Posterior cingulate gyrus (tissue), 11 donors: ENCODE data around the gene LRRC15.

ENCODE experiments used
- DNase-seq, 10 donors: peaks; one replicate each; pipeline versions ENCODE4 v3.0.0 to v3.0.0-alpha.2; 2020 to 2021; ENCODE audit warnings: mixed read lengths in 3 of 10
- intact Hi-C: fragments of 100-400 bp; cut with DNase I; formaldehyde crosslinking; loops from one replicate; pipeline ENCODE4 v1.15.1; 2023

The LRRC15 gene

DNA sequence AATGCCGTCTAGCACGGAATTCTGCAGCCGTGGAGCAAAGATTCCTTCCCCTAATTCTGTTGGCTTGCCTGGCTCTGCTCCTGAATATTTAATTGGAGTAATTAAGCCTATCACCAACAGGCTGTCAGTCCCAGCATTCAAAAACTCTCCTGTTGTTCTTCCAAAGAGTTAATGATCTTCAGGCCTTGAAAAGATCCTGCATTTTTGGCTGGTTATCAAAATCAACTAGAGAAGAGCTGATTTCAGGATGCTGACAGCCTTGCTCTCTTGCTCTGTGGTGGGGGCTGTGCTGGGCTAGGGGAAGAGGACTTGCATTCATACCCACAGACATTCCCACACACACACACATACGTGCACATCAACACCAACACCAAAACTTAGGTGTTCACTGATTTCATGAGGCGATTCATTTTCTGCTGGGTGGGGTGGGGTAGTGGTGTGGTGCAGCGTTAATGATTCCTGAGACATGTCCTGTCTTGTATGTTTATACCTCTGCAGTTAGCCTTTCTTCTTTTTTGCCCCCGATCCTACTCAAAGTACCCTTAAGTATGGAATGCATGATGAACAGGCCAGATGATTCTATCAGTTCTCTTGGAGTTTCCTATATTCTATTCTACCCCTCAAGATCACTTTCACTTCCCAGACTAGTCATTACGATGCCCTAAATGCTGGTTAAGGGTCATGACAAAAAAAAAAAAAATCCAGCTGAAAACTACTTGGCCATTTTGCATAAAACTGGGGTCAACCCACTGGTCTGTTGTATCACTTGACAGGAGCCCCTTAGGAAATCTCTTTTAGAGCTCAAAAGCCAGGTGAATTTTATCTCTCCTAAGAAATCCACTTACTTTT lies 60.7 kb downstream of the LRRC15 start:
- intact Hi-C loops, result no loop called here
- no peak for DNase-seq

DNA sequence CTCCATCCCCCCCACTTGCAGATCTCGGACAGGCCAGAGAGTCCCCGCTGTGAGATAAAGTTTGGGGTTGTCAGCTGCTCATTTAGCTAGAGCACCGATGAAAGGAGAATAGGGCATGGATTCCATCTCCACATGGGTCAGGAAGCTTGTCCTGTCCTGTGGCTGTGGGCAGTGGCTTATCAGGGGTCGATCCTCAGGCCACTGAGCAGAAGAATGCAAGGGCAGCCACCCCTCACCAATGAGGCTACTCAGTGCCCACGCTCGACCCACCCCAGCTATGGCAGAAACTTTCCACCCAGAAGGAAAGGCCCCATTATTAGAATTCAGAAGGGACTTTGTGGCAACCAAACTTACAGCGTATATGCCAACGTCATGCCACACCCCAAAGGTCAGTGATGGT lies 61.7 kb downstream of the LRRC15 start:
- intact Hi-C loops, result no loop called here
- DNase-seq, result peak in 1 of 10 donors; percentile 35

DNA sequence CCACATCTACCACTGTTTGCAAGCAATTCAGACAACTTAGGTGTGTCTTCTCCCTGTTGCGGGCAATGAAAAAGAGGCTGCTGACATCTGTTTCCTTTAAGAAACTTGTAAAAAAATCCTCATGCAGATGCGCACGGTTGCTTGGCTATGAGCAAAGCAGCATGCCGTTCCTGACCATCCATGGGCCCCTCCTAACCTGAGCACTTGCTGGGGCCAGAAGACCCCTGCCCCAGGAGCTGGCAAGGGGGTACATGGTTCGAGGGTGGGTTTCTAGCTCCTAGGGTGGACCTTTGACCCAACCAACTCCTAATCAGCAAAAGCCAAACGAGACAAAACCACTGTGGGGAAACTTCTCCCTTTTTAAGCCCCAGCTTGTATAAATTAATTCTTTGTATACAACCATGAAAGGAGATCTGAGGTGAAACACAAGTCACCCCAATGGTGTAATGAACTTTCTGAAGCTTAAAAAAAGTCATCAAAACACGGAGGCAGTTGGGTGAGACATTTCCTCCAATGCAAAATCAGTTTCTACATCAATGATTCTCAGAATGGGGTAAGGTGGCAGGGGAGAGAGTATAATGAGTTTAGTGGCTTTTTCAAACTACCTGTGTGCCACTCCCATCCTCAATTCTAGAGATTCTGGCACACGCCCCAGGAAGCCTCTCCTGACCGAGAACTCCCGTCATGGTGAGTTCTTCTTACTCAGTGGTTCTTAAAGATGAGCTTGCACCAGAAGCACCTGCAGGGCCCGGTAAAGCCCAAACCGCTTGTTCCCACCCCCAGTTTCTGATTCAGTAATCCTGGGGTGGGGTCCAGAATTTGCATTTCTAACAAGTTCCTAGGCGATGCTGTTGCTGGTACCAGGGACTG lies 62.5 kb downstream of the LRRC15 start:
- intact Hi-C loops, result no loop called here
- DNase-seq, result peak in 1 of 10 donors; percentile 12

DNA sequence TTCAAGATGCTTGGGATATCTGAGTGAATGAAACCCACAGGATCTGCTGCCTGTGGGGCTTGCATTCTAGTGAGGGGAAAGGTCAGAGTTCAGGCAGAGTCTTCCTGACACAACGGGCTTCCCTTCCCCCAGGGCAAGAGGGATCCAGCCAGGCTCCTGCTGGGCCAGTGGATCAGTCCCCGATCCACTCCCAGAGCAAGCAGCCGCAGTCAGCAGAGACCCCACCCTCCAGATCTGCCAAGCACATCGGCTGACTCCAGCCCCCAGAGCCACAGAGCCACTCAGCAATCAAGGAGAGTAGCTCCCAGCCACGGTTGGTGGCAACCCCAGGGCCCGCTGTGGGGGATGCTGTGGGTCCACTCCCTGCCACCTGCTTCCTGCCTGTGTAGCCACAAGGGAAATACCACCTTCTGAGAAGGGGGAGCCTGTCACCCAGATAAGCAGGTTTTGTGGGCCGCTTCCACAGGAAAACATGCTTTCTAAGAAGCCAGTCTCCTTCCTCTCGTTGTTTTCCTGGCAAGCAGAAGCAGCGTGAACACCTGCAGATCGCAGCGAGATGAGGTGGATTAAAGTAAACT lies 63.3 kb downstream of the LRRC15 start:
- DNase-seq, result peak in 1 of 10 donors; percentile 65
- intact Hi-C loops, result no loop called here

DNA sequence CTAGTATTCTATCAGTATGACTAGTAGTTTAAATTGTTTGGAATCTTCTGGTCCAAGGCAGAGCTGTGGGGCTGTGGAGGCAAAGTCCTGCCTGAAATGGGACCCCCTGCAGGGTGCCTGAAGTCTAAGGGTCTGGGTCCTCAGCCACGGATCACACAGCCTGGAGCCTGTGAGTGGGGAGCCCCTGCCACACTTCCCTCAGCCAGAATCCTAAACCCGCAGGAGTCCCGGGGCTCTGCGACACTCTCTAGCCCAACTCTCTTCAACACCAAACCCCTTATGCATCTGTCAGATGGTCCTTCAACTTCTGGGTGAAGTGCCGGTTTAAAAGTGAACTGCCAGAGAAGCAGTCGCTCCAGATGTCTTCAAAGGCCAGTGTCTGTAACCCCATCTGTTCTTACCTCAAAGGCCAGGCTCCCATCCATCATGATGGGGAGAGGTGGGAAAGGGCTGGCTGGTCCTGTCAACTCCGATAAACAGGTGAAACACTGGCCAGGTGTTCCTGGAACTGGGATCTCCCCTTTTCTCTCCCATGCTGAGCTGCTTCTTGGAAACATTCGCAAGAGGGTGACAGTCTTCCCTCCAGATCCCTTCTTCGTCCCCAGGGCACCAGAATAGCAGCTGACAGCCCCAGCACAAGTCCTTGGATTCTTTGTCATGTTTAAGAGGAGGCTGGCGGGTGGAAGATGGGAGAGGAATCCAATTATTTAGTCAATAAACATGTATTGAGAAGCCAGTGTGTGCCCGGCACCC lies 64.0 kb downstream of the LRRC15 start:
- peak in 1 of 10 donors; percentile 68 for DNase-seq
- intact Hi-C loops, result no loop called here
